ENCODE measurements around the gene SYNGAP1. TPM values are rescaled to one million over a fixed set of nuclear protein-coding genes. Genes with fewer than 3 reads are reported as not detected.

Gene SYNGAP1
- total RNA-seq, 1 donor from 2014 or later, result 16.0 TPM

DNA sequence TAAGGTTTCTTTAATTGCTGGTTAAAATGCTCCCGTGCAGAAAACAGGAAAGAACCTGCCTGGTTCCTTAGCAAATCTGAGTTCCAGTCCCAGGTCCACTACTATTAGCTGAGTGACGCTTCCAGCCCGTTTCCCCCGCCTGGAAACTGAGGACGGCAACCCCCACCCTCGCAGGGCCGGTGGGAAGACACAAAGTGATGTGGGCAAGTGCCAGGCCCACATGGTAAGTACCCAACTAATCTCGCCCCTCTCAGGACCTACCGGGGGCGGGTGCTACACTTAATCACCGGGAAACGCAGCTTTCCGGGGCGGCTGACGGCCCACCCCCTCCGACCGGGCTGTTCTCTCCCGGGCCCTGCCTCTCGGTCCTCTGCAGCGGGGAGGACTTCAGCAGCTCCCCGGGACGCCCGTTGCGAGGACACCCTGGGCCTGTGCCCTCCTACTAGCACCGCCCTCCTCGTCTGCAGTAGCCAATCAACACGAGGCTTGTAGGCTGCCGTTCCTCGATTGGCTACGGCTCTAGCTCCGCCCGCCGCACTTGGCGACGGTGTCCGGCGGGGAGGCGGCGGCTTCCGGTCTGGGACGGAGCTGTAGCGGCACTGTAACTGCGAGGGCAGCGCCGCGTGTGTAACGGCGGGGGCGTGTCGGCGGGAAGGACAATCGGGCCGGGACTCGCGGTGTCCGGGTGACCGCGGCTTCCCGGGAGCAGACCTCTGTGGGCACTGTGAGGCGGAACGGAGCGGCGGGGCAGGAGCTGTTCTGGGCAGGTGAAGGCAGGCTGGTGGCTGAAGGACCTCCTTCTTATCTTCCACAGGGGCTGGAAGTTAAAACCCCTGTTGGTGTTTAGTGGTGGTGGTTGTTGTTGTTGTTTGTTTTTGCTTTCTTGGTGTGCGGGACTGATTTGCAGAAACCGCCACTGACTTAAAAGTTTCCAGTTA, 34.4 kb downstream of the SYNGAP1 start, which contains the start of gene ZBTB9:
TSS of gene ZBTB9 (plus strand) at position 568 of the 938 bp plus-strand sequence. CDS start 525 bp downstream, outside the sequence.
- peak within 1 kb of the TSS; percentile 78 for H3K4me3 ChIP-seq
- H3K36me3 ChIP-seq, result peaks cover 0 to 15% of the 10 kb centered on the region in 2 donors
- intact Hi-C loops (cut with DNase I), result loop anchor here (2.0 kb wide), 1 partner anchor 63 kb away; the partner anchor contains the start of gene KIFC1
- peak in 1 of 2 donors; percentile 65 for TF ChIP-seq POLR2A (IDR thresholded peaks at IDR 0.05)
- TF ChIP-seq, protein P1, sequence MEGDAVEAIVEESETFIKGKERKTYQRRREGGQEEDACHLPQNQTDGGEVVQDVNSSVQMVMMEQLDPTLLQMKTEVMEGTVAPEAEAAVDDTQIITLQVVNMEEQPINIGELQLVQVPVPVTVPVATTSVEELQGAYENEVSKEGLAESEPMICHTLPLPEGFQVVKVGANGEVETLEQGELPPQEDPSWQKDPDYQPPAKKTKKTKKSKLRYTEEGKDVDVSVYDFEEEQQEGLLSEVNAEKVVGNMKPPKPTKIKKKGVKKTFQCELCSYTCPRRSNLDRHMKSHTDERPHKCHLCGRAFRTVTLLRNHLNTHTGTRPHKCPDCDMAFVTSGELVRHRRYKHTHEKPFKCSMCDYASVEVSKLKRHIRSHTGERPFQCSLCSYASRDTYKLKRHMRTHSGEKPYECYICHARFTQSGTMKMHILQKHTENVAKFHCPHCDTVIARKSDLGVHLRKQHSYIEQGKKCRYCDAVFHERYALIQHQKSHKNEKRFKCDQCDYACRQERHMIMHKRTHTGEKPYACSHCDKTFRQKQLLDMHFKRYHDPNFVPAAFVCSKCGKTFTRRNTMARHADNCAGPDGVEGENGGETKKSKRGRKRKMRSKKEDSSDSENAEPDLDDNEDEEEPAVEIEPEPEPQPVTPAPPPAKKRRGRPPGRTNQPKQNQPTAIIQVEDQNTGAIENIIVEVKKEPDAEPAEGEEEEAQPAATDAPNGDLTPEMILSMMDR (IDR thresholded peaks at IDR 0.05), result peak in 1 of 3 experiments; percentile 5
- peak; percentile 96 to 98 for TF ChIP-seq POLR2AphosphoS5 (IDR thresholded peaks at IDR 0.05; ENCODE audit: insufficient read depth in 1 of 2, low read depth in 1 of 2)
- H3K4me1 ChIP-seq, result peaks cover 31% of the 10 kb centered on the region
- peak in 1 of 2 donors; percentile 98 for DNase-seq (ENCODE audit: extremely low spot score in 2 of 2)
- H3K27ac ChIP-seq, result peak within 1 kb of the TSS; percentile 66
- no peaks in the 10 kb centered on the region for H3K27me3 ChIP-seq
- no peaks in the 10 kb centered on the region for H3K9me3 ChIP-seq

GRCh38 chr6:33455051-33455450, 35.2 kb downstream of the SYNGAP1 start:
- TF ChIP-seq POLR2A (IDR thresholded peaks at IDR 0.05) (no peak), POLR2AphosphoS5 (IDR thresholded peaks at IDR 0.05; ENCODE audit: insufficient read depth in 1 of 2, low read depth in 1 of 2) (no peak)
- TF ChIP-seq, protein P1 (IDR thresholded peaks at IDR 0.05), result no peak
- Histone ChIP-seq H3K4me3 (peak overlapping the region; percentile 78), H3K9me3 (no peaks in the 10 kb centered on the region), H3K4me1 (peaks cover 31% of the 10 kb centered on the region), H3K27ac (peak overlapping the region; percentile 45), H3K36me3 (peaks cover 0 to 15% of the 10 kb centered on the region in 2 donors), H3K27me3 (no peaks in the 10 kb centered on the region)
- DNase-seq (ENCODE audit: extremely low spot score in 2 of 2), result no peak
- intact Hi-C loops (cut with DNase I), result loop anchor here (2.0 kb wide), 1 partner anchor 64 kb away; the partner anchor contains the start of gene KIFC1

GRCh38 chr6:33456156-33456555, 36.3 kb downstream of the SYNGAP1 start:
- H3K36me3 ChIP-seq, result peaks cover 0 to 15% of the 10 kb centered on the region in 2 donors
- no peaks in the 10 kb centered on the region for H3K27me3 ChIP-seq
- peaks cover 31% of the 10 kb centered on the region for H3K4me1 ChIP-seq
- TF ChIP-seq, protein P1 (IDR thresholded peaks at IDR 0.05), result no peak
- no peak for TF ChIP-seq POLR2A (IDR thresholded peaks at IDR 0.05)
- no peak for TF ChIP-seq POLR2AphosphoS5 (IDR thresholded peaks at IDR 0.05; ENCODE audit: insufficient read depth in 1 of 2, low read depth in 1 of 2)
- no peak overlapping the region for H3K4me3 ChIP-seq
- H3K27ac ChIP-seq, result no peak overlapping the region
- intact Hi-C loops (cut with DNase I), result no loop called here
- DNase-seq (ENCODE audit: extremely low spot score in 2 of 2), result no peak
- H3K9me3 ChIP-seq, result no peaks in the 10 kb centered on the region

DNA sequence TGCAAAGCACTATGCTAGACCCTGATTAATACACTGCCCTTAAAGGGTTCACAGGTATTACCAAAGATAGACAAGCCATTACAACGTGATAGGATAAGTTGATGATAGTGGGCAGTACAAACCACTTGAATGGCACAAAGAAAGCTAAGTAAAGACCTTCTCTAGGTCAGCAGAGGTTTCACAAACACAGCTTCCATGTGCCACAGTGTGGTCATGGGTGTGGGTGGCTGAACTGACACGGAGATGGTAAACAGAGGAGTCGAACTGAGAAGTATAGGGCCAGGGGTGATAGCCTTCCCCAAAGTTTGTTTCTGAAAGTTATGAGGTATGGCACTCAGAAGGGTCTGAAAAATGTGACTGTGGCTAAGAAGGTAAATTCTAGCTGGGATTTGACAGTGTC, 38.8 kb downstream of the SYNGAP1 start:
- Histone ChIP-seq H3K27ac (no peak overlapping the region), H3K27me3 (no peaks in the 10 kb centered on the region), H3K36me3 (peaks cover 0 to 11% of the 10 kb centered on the region in 2 donors), H3K4me3 (no peak overlapping the region), H3K4me1 (peaks cover 20% of the 10 kb centered on the region), H3K9me3 (no peaks in the 10 kb centered on the region)
- TF ChIP-seq POLR2AphosphoS5 (IDR thresholded peaks at IDR 0.05; ENCODE audit: insufficient read depth in 1 of 2, low read depth in 1 of 2) (no peak), POLR2A (IDR thresholded peaks at IDR 0.05) (no peak)
- TF ChIP-seq, protein P1 (IDR thresholded peaks at IDR 0.05), result no peak
- DNase-seq (ENCODE audit: extremely low spot score in 2 of 2), result no peak
- intact Hi-C loops (cut with DNase I), result no loop called here

All from vagina (tissue), 2 donors.